H1 (cell line): Measurements from ENCODE around the gene TSN. TPM values are rescaled to one million over a fixed set of nuclear protein-coding genes. Genes with fewer than 3 reads are reported as not detected.
"Not testable (repeated sequence)": the region's sequence is repeated elsewhere in the genome, so short reads cannot be mapped to it uniquely, and the experiment has no call there.

Experiments used
- CTCF ChIA-PET: fragments of 300-600 bp; sonication (Branson Sonifier 250); formaldehyde crosslinking; loops from one replicate; lab custom pipeline; 2021; ENCODE audit not compliant: partially characterized antibody; lab: Charles Lee
- POLR2A ChIA-PET: fragments of 300-600 bp; sonication (Branson Sonifier 250); formaldehyde crosslinking; loops from one replicate; lab custom pipeline; 2021; ENCODE audit warnings: inconsistent platforms; ENCODE audit not compliant: partially characterized antibody; lab: Charles Lee
- DNase-seq, 2 experiments: peaks; one replicate each; pipeline versions ENCODE4 v3.0.0 to v3.0.0-alpha.2; 2010 to 2022; ENCODE audit warnings: low spot score in 2 of 2, low read depth in 1 of 2, mixed read lengths in 1 of 2
- FAIRE-seq: peaks from 2 replicates; lab custom pipeline; 2011; peaks lifted over from hg19 to GRCh38; lab: Jason Lieb, UNC
- H2AFZ ChIP-seq: 2 replicates; pipeline ENCODE4 v1.8.1; 2012; ENCODE audit warnings: low read length, inconsistent platforms
- H2AK5ac ChIP-seq: 2 replicates; pipeline ENCODE4 v1.6.1; 2013; ENCODE audit warnings: low read depth, low read length
- H2BK120ac ChIP-seq: replicated peaks from 2 replicates; pipeline ENCODE3; 2013; ENCODE audit warnings: low read depth, low read length, inconsistent platforms
- H2BK12ac ChIP-seq: 2 replicates; pipeline ENCODE4 v1.6.1; 2013; ENCODE audit warnings: low read depth, low read length
- H2BK15ac ChIP-seq: 2 replicates; pipeline ENCODE4 v1.6.1; 2013; ENCODE audit warnings: low read length
- H2BK20ac ChIP-seq: 2 replicates; pipeline ENCODE4 v1.6.1; 2013; ENCODE audit warnings: low read length
- H2BK5ac ChIP-seq: 2 replicates; pipeline ENCODE4 v1.6.1; 2013; ENCODE audit warnings: low read depth, low read length
- H3K14ac ChIP-seq: 2 replicates; pipeline ENCODE4 v1.6.1; 2013; ENCODE audit warnings: inconsistent platforms; ENCODE audit not compliant: insufficient read length
- H3K18ac ChIP-seq: 2 replicates; pipeline ENCODE4 v1.6.1; 2013; ENCODE audit warnings: low read length; ENCODE audit errors: extremely low read depth
- H3K23ac ChIP-seq: 2 replicates; pipeline ENCODE4 v1.6.1; 2013; ENCODE audit warnings: inconsistent platforms; ENCODE audit not compliant: insufficient read length
- H3K23me2 ChIP-seq: 2 replicates; pipeline ENCODE4 v1.6.1; 2013; ENCODE audit warnings: low read depth, low read length
- H3K27ac ChIP-seq: 2 replicates; pipeline ENCODE4 v1.6.1; 2011; ENCODE audit warnings: low read depth, low read length, inconsistent platforms
- H3K27me3 ChIP-seq, 4 experiments: replicated peaks in 1 of 4; 1 replicate in 1 of 4; 2 replicates in 3 of 4; pipeline versions ENCODE4 v1.6.1 to v1.8.1; 2011 to 2013; ENCODE audit warnings: low read length in 3 of 4, mild to moderate bottlenecking in 3 of 4, inconsistent platforms in 2 of 4, mixed read lengths in 2 of 4, moderate library complexity in 1 of 4; ENCODE audit not compliant: control insufficient read depth in 3 of 4, insufficient read depth in 3 of 4; ENCODE audit errors: extremely low read depth in 1 of 4
- H3K36me3 ChIP-seq, 4 experiments: 2 replicates each; pipeline versions ENCODE4 v1.6.1 to v1.8.1; 2011 to 2013; ENCODE audit warnings: mild to moderate bottlenecking in 4 of 4, low read length in 3 of 4, moderate library complexity in 2 of 4, control low read depth in 1 of 4, inconsistent platforms in 1 of 4; ENCODE audit not compliant: insufficient read depth in 4 of 4, control insufficient read depth in 2 of 4
- H3K4ac ChIP-seq: replicated peaks from 2 replicates; pipeline ENCODE3; 2013; ENCODE audit warnings: low read length, low read depth, mixed read lengths, inconsistent platforms; ENCODE audit not compliant: insufficient read length
- H3K4me1 ChIP-seq, 4 experiments: replicated peaks in 1 of 4; 1 replicate in 1 of 4; 2 replicates in 3 of 4; pipeline versions ENCODE4 v1.6.1 to v1.8.1; 2011 to 2013; ENCODE audit warnings: low read length in 3 of 4, inconsistent platforms in 2 of 4, mixed read lengths in 1 of 4; ENCODE audit not compliant: insufficient read depth in 4 of 4, control insufficient read depth in 3 of 4
- H3K4me2 ChIP-seq, 2 experiments: 2 replicates each; pipeline versions ENCODE4 v1.6.1 to v1.8.1; 2011 to 2013; ENCODE audit warnings: low read depth in 2 of 2, low read length in 2 of 2, control low read depth in 1 of 2, inconsistent platforms in 1 of 2, mild to moderate bottlenecking in 1 of 2; ENCODE audit not compliant: insufficient read depth in 1 of 2
- H3K4me3 ChIP-seq, 4 experiments: fragments of 200-600, 300-600 bp in 1 of 4; sonication (generic), shearing (Covaris generic), sonication (Bioruptor Twin) in 1 of 4; 2 replicates each; pipeline versions ENCODE4 v1.5.1 to v1.8.1; 2011 to 2016; ENCODE audit warnings: low read length in 4 of 4, low read depth in 3 of 4, control low read depth in 2 of 4, inconsistent platforms in 2 of 4, mild to moderate bottlenecking in 2 of 4, mixed read lengths in 1 of 4, moderate library complexity in 1 of 4; ENCODE audit not compliant: insufficient read depth in 2 of 4; ENCODE audit errors: extremely low read depth in 1 of 4
- H3K56ac ChIP-seq: replicated peaks from 2 replicates; pipeline ENCODE3; 2013; ENCODE audit warnings: low read depth, mild to moderate bottlenecking, mixed read lengths, low read length, inconsistent platforms; ENCODE audit not compliant: insufficient read length
- H3K79me1 ChIP-seq: 2 replicates; pipeline ENCODE4 v1.6.1; 2013; ENCODE audit warnings: low read depth, low read length, control low read depth
- H3K79me2 ChIP-seq, 2 experiments: 2 replicates each; pipeline versions ENCODE4 v1.6.1 to v1.8.1; 2012 to 2013; ENCODE audit warnings: low read length in 2 of 2, mild to moderate bottlenecking in 2 of 2, inconsistent platforms in 1 of 2; ENCODE audit not compliant: insufficient read depth in 2 of 2, control insufficient read depth in 1 of 2
- H3K9ac ChIP-seq, 4 experiments: replicated peaks in 1 of 4; 1 replicate in 1 of 4; 2 replicates in 3 of 4; pipeline versions ENCODE4 v1.6.1 to v1.8.1; 2011 to 2013; ENCODE audit warnings: low read depth in 3 of 4, low read length in 3 of 4, control low read depth in 2 of 4, mild to moderate bottlenecking in 2 of 4, moderate library complexity in 2 of 4, inconsistent platforms in 1 of 4; ENCODE audit errors: extremely low read depth in 1 of 4
- H3K9me3 ChIP-seq, 2 experiments: 2 replicates each; pipeline versions ENCODE4 v1.6.1 to v1.8.1; 2012 to 2013; ENCODE audit warnings: mild to moderate bottlenecking in 2 of 2, moderate library complexity in 2 of 2, control low read depth in 1 of 2, inconsistent platforms in 1 of 2, low read depth in 1 of 2, low read length in 1 of 2, mixed read lengths in 1 of 2; ENCODE audit not compliant: insufficient read depth in 2 of 2
- H4K20me1 ChIP-seq, 2 experiments: replicated peaks in 1 of 2; 2 replicates each; pipeline versions ENCODE3 to v1.8.1; 2011 to 2013; ENCODE audit warnings: inconsistent platforms in 2 of 2, low read length in 2 of 2, mild to moderate bottlenecking in 1 of 2; ENCODE audit not compliant: insufficient read depth in 2 of 2, control insufficient read depth in 1 of 2
- H4K5ac ChIP-seq: 2 replicates; pipeline ENCODE4 v1.6.1; 2013; ENCODE audit warnings: low read length, low read depth, mixed read lengths, inconsistent platforms; ENCODE audit not compliant: insufficient read length
- H4K8ac ChIP-seq: 2 replicates; pipeline ENCODE4 v1.8.0; 2013; ENCODE audit warnings: mild to moderate bottlenecking, moderate library complexity, low read length, inconsistent platforms; ENCODE audit not compliant: insufficient read depth; ENCODE audit errors: extremely low read depth
- H4K91ac ChIP-seq: replicated peaks from 2 replicates; pipeline ENCODE3; 2013; ENCODE audit warnings: low read length, mixed read lengths, inconsistent platforms; ENCODE audit not compliant: insufficient read length
- WGBS, 2 experiments: shearing (Covaris generic) in 1 of 2; methylation state at CpG; one replicate each; pipeline versions ENCODE4 v1.1.6 to v1.1.7; 2013 to 2015; ENCODE audit warnings: low lambda C conversion rate in 2 of 2, mixed read lengths in 2 of 2, inconsistent platforms in 1 of 2, low coverage in 1 of 2, missing lambda C conversion rate in 1 of 2; ENCODE audit not compliant: insufficient replicate concordance in 2 of 2, insufficient coverage in 1 of 2, insufficient read length in 1 of 2; ENCODE audit errors: extremely low coverage in 1 of 2, missing lambda C conversion rate in 1 of 2; 5-methylcytosine and 5-hydroxymethylcytosine counted together
- polyA plus RNA-seq, 7 experiments: library from polyadenylated mRNA; depleted of rRNA in 3 of 7; stranded (reverse) in 5 of 7; unstranded in 2 of 7; fragments of >200 nt in 5 of 7; fragments of 200-250 nt in 2 of 7; gene quantifications; 1 replicate in 5 of 7; 2 replicates in 1 of 7; 4 replicates in 1 of 7; pipeline versions ENCODE4 v1.2.1 to v1.2.3, GENCODE V29; 2011 to 2013; ENCODE audit warnings: missing spikeins in 2 of 7, mixed read lengths in 2 of 7
- total RNA-seq: library from RNA; stranded (reverse); fragmentation: NEBNext Ultra II Directional; extraction: Animal tissue kit (Norgen Biotek cat#: 25700); gene quantifications from 2 replicates; pipeline ENCODE4 v1.2.1, GENCODE V29; 2021

TSN gene
- total and polyA plus RNA-seq, 2 of the 8 experiments (the other 6 are each of a cell fraction or from before 2014, with no cell fraction given), result 44.4 to 96.1 TPM

GRCh38 chr2:121817304-121817703, 61.9 kb downstream of the TSN start:
- H3K36me3 ChIP-seq, H3K9me3 ChIP-seq, H4K5ac ChIP-seq, H2BK120ac ChIP-seq, H2BK15ac ChIP-seq, H3K9ac ChIP-seq, DNase-seq, H3K79me1 ChIP-seq, H3K4me2 ChIP-seq, H2BK5ac ChIP-seq, H3K23me2 ChIP-seq, H2AFZ ChIP-seq, H2BK12ac ChIP-seq, H3K4ac ChIP-seq, H4K20me1 ChIP-seq, H3K18ac ChIP-seq, H3K14ac ChIP-seq, H3K27ac ChIP-seq, H4K91ac ChIP-seq, H3K79me2 ChIP-seq, H4K8ac ChIP-seq, H3K23ac ChIP-seq, FAIRE-seq, H3K4me3 ChIP-seq, CTCF ChIA-PET, H3K4me1 ChIP-seq, H3K56ac ChIP-seq, H2BK20ac ChIP-seq, H3K27me3 ChIP-seq, H2AK5ac ChIP-seq: not testable (repeated sequence)
- WGBS, 2 experiments, result 100% methylated on average over 1 of the region's 1 CpG; no CpG with 5 or more reads in 1 of the 2 experiments
- POLR2A ChIA-PET, result interaction anchor here (1.5 kb wide), 1 partner anchor 8 kb away, joined by 4 read pairs; no protein-coding TSS in a partner anchor

Other genes starting within 250 kb of the TSN start
- not detected in 2 replicates for gene RNU4ATAC, start 224.8 kb upstream of the TSN start, total RNA-seq
- gene RNU4ATAC, start 224.8 kb upstream of the TSN start, polyA plus RNA-seq (2011; rRNA removed), result not detected in 2 replicates
- 44.3 and 53.9 TPM in 2 replicates for gene CLASP1, start 106.2 kb upstream of the TSN start, total RNA-seq
- 7.3 and 9.2 TPM in 2 replicates for gene CLASP1, start 106.2 kb upstream of the TSN start, polyA plus RNA-seq (2011; rRNA removed)
- 99.3 and 117 TPM in 2 replicates for gene NIFK, start 18.8 kb upstream of the TSN start, total RNA-seq
- gene NIFK, start 18.8 kb upstream of the TSN start, polyA plus RNA-seq (2011; rRNA removed), result 12.2 and 24.4 TPM in 2 replicates